GM13976 (cell line): Measurements from ENCODE around the gene GJA1.

Source experiments
- DNase-seq: peaks from one replicate; pipeline ENCODE4 v3.0.0; 2012; ENCODE audit warnings: low spot score
- CTCF ChIP-seq: IDR thresholded peaks from 2 replicates; pipeline ENCODE4 v1.5.1; 2012; ENCODE audit warnings: borderline replicate concordance, mild to moderate bottlenecking; ENCODE audit not compliant: insufficient read depth; ENCODE audit errors: extremely low read depth, missing control alignments, control extremely low read depth
- in situ Hi-C: fragments of 300-500 bp; cut with MboI; formaldehyde crosslinking; loops from one replicate; pipeline ENCODE4 v1.12.0; 2022; ENCODE audit warnings: low sequenced_read_pairs, mixed read lengths, inconsistent platforms; ENCODE audit not compliant: unreplicated experiment

GJA1 gene

DNA sequence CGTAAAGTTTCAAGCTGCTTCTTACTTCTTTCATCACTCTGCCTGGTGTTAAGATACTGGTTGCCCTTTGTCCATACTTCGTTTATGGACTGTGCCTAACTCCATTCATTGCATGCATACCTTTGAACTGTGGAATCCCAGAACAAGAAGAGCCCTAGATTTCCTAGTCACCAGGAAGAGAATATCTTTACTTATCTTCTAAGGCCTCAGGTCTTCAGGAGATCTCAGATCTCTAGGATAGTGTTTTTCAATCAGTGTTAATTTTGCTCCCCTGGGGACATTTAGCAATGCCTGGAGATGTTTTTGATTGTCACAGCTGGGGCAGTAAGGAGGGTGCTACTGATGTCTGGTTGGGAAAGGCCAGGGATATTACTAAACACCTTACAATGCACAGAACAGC is 35.5 kb upstream of the GJA1 start:
- in situ Hi-C loops, result no loop called here
- no peak for DNase-seq
- TF ChIP-seq CTCF, result no peak

DNA sequence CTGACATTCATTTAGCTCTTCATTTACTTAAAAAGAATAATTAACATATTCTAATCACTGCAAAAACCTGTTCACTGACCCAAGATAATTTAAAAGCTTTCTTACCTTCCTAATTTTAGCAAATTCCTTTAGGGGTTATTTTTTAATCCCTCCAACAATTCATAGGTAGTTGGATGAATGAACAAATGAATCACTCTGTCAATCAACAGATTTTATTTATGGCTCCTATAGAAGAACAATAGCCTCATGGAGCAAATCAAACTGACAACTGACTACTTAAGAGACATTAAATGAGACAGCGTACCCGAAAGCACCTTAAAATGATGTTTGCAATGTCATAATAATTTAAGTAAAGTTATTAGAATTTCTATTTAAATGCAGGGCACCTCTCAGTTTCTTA is 31.5 kb upstream of the GJA1 start:
- in situ Hi-C loops, result no loop called here
- TF ChIP-seq CTCF, result no peak
- DNase-seq, result no peak

GRCh38 chr6:121405306-121405705 is 30.1 kb upstream of the GJA1 start:
- TF ChIP-seq CTCF, result no peak
- in situ Hi-C loops, result no loop called here
- no peak for DNase-seq

DNA sequence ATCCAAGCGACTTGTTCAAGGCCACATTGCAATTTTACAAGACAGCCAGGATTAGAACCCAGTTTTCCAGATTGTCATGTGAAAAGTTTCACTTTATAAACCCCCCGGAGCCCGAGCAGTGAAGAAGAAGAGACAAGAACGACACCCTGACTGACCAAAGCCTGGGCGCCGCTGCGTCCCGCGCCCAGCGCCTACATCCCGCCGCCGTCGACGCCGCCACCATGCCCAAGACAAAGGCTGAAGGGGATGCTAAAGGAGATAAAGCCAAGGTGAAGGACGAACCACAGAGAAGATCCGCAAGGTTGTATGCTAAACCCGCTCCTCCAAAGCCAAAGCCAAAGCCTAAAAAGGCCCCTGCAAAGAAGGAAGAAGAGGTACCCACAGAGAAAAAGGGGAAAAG is 27.1 kb upstream of the GJA1 start:
- no peak for TF ChIP-seq CTCF
- DNase-seq, result no peak
- in situ Hi-C loops, result no loop called here

DNA sequence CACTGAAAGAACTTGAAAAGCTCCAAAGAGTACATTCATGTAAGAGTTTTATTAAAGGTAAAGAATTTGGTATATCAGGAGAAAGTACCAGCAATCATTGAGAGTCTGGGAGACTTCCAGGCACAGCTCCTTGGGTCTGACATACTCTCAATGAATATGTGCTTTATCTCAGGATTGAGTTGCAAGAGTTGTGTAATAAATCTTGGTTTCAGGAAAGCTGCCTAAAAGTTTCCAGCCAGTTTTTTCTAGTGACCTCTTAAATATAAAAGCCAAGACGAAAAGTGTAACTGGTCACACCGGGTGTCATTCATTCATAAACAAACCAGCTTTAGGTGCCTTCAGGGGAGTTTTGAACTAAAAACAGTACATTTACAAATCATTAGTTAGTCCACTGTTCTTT is 21.6 kb upstream of the GJA1 start:
- DNase-seq, result no peak
- TF ChIP-seq CTCF, result no peak
- in situ Hi-C loops, result no loop called here

DNA sequence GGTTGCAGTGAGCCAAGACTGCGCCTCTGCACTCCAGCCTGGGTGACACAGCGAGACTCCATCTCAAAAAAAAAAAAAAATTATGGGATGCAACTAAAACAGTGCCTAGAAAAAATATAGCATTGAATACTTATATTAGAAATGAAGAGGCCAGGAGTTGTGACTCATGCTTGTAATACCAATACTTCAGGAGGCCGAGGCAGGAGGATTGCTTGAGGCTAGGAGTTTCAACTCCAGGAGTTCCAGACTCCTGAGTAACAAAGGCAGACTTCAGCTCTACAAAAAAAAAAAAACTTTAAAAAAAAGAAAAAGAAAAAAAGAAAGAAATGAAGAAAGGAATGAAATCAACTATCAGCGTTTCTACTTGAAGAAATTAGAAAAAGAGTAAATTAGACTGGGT is 17.1 kb upstream of the GJA1 start:
- in situ Hi-C loops, result no loop called here
- DNase-seq, result no peak
- TF ChIP-seq CTCF, result no peak

GRCh38 chr6:121426686-121427085 is 8.8 kb upstream of the GJA1 start:
- TF ChIP-seq CTCF, result no peak
- in situ Hi-C loops, result loop anchor here (25.0 kb wide), 1 partner anchor 611 kb away; no protein-coding TSS in a partner anchor

More at GRCh38 chr6:121426686-121427085, 8.8 kb upstream of the GJA1 start:
- no peak for DNase-seq
